ENCODE data around the gene CMYA5.
"Not testable (repeated sequence)": the region's sequence is repeated elsewhere in the genome, so short reads cannot be mapped to it uniquely, and the experiment has no call there.

CMYA5 gene

GRCh38 chr5:79753877-79754645, 64.4 kb downstream of the CMYA5 start:
- no peak for DNase-seq (ENCODE audit: low spot score)
- in situ Hi-C loops (cut with MboI; ENCODE audit: low sequenced_read_pairs, unreplicated experiment), result no loop called here
- TF ChIP-seq CTCF (IDR thresholded peaks at IDR 0.05; ENCODE audit: borderline replicate concordance, control extremely low read depth, extremely low read depth, insufficient read depth, missing control alignments), result no peak

- in situ Hi-C loops (cut with MboI; ENCODE audit: low sequenced_read_pairs, unreplicated experiment), result no loop called here
- no peak for DNase-seq (ENCODE audit: low spot score)
- no peak for TF ChIP-seq CTCF (IDR thresholded peaks at IDR 0.05; ENCODE audit: borderline replicate concordance, control extremely low read depth, extremely low read depth, insufficient read depth, missing control alignments)
These were observed 65.4 kb downstream of the CMYA5 start for GRCh38 chr5:79754865-79755555.

GRCh38 chr5:79756076-79756475, 66.4 kb downstream of the CMYA5 start:
- in situ Hi-C loops (cut with MboI; ENCODE audit: low sequenced_read_pairs, unreplicated experiment), result no loop called here
- no peak for DNase-seq (ENCODE audit: low spot score)

GRCh38 chr5:79759436-79759835, 69.8 kb downstream of the CMYA5 start:
- in situ Hi-C loops (cut with MboI; ENCODE audit: low sequenced_read_pairs, unreplicated experiment), result no loop called here
- DNase-seq (ENCODE audit: low spot score), result no peak
- TF ChIP-seq CTCF (IDR thresholded peaks at IDR 0.05; ENCODE audit: borderline replicate concordance, control extremely low read depth, extremely low read depth, insufficient read depth, missing control alignments), result no peak

More at GRCh38 chr5:79756076-79756475, 66.4 kb downstream of the CMYA5 start:
- no peak for TF ChIP-seq CTCF (IDR thresholded peaks at IDR 0.05; ENCODE audit: borderline replicate concordance, control extremely low read depth, extremely low read depth, insufficient read depth, missing control alignments)

GRCh38 chr5:79759848-79760247, 70.2 kb downstream of the CMYA5 start:
- no peak for TF ChIP-seq CTCF (IDR thresholded peaks at IDR 0.05; ENCODE audit: borderline replicate concordance, control extremely low read depth, extremely low read depth, insufficient read depth, missing control alignments)
- DNase-seq (ENCODE audit: low spot score), result no peak
- in situ Hi-C loops (cut with MboI; ENCODE audit: low sequenced_read_pairs, unreplicated experiment), result no loop called here

GRCh38 chr5:79762929-79763328, 73.3 kb downstream of the CMYA5 start:
- DNase-seq (ENCODE audit: low spot score), result no peak
- TF ChIP-seq CTCF (IDR thresholded peaks at IDR 0.05; ENCODE audit: borderline replicate concordance, control extremely low read depth, extremely low read depth, insufficient read depth, missing control alignments), result no peak
- in situ Hi-C loops (cut with MboI; ENCODE audit: low sequenced_read_pairs, unreplicated experiment), result no loop called here

- DNase-seq (ENCODE audit: low spot score); in situ Hi-C loops (cut with MboI; ENCODE audit: low sequenced_read_pairs, unreplicated experiment): not testable (repeated sequence)
These were observed 74.5 kb downstream of the CMYA5 start for GRCh38 chr5:79764147-79764546.
